Neural cell (in vitro differentiated cells): Measurements from ENCODE around the gene RCSD1.

Experiments
- CTCF ChIP-seq: fragments of 450-650 bp; IDR thresholded peaks from 2 replicates; pipeline ENCODE4 v1.5.1; 2014; ENCODE audit warnings: antibody characterized with exemption, mild to moderate bottlenecking, moderate library complexity; ENCODE audit not compliant: poor library complexity, severe bottlenecking
- EP300 ChIP-seq: fragments of 450-650 bp; conservative IDR thresholded peaks from 2 replicates; pipeline ENCODE4 v1.6.1; 2014; ENCODE audit warnings: antibody characterized with exemption, mild to moderate bottlenecking, moderate library complexity; ENCODE audit not compliant: poor library complexity, severe bottlenecking
- EZH2 ChIP-seq: fragments of 200-600, 300-800 bp; shearing (Covaris generic), sonication (generic); IDR thresholded peaks from 2 replicates; pipeline ENCODE4 v1.6.1; 2014; ENCODE audit warnings: antibody characterized with exemption, low read length, borderline replicate concordance, mild to moderate bottlenecking; ENCODE audit not compliant: insufficient read depth, poor library complexity, severe bottlenecking
- MXI1 ChIP-seq: fragments of 450-650 bp; conservative IDR thresholded peaks from 2 replicates; pipeline ENCODE4 v1.6.1; 2014; ENCODE audit warnings: antibody characterized with exemption, mild to moderate bottlenecking; ENCODE audit not compliant: poor library complexity, severe bottlenecking
- POLR2AphosphoS5 ChIP-seq: IDR thresholded peaks from 2 replicates; pipeline ENCODE4 v1.6.1; 2012
- REST ChIP-seq: IDR thresholded peaks from 2 replicates; pipeline ENCODE4 v1.6.1; 2012; ENCODE audit warnings: borderline replicate concordance
- TAF1 ChIP-seq: IDR thresholded peaks from 2 replicates; pipeline ENCODE4 v1.6.1; 2012; ENCODE audit warnings: low read depth

DNA sequence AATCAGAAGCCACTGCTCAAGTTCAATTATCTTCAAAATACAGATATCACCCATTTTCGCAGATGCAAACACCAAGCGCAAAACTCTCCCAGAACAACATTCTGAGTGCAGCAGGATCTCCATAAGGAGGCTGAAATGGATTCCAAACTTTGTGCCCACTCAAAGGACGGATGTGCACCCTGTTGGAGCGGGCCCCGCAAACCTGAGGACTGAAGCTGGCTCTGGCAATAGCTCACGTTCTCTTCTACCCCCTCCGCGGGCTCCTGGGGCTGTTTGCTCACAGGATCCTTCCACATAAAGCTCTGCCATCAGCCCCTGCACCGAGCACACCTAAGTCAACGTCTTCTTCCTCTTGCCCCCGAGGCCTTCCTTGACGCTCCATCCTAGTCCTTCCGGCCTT lies 11.7 kb upstream of the RCSD1 start:
- TF ChIP-seq CTCF (no peak), POLR2AphosphoS5 (no peak), EP300 (no peak), MXI1 (no peak), REST (no peak), EZH2 (no peak), TAF1 (no peak)
